ENCODE data around the gene PRKAG2.

The PRKAG2 gene

DNA sequence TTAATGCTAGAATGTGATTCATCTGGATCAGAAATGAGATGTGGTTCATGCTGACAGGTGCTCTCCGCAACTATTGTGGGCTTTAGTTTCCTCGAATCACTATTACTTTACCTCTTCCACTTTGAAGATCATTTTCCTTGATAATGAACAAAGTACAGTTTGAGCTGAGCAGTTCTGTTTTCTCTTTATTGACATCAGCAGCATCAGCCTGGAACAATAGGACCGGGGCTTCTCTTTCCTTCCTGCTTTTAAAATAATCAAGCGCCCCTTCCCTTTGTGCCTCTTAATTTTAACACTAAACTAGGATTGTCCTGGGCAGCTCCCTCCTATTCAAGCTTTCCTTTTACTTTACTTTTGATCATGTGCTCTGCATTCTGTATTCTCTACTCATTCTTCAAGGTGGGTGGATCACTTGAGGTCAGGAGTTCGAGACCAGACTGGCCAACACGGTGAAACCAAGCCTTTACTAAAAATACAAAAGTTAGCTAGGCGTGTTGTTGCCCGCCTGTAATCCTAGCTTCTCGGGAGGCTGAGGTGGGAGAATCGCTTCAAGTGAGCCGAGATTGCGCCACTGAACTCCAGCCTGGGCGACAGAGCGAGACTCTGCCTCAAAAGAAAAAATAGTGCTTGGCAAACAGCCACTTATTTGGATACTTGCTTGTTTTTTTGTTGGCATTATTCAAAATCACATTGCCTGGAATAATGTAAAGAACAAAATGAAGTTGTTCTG, 290.2 kb downstream of the PRKAG2 start:
- TF ChIP-seq FOXM1 (IDR thresholded peaks at IDR 0.05; ENCODE audit: borderline replicate concordance, low read depth) (no peak), CEBPB (IDR thresholded peaks at IDR 0.05) (peak; percentile 29; the same call in 1 of the 2 replicates)

DNA sequence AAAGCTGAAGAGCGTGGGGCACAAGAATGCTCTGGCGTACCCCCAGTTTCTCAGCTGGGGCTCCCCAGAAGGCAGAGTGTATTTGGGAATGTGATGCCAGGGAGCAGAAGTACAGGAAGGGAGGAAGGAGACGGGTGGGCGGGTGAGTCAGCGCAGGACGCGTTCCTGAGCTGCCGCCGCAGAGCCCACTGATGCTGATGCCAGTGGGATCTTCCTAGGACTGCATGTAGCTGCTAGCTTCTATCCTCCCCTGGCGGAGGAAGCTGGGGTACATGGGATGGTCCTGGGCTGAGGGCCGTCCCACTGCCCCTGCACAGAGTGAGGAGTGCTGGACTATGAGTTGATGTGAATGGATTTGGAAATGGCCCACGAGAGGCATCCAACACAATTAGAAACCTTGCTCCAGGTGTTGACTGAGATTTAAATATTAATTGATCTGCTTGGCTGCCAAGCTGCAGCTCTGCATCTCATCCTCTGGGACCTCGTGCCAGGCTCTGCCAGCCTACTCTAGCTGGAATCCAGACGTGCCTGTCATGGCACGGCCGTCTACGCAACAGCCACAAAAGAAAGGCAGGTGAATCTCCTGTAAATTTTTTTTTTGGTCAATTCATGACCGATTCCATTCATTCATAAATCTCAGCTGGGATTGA, 291.0 kb downstream of the PRKAG2 start:
- TF ChIP-seq TCF12 (IDR thresholded peaks at IDR 0.05; ENCODE audit: low read depth) (no peak), ZBTB7A (IDR thresholded peaks at IDR 0.05; ENCODE audit: low read depth) (no peak), FOXM1 (IDR thresholded peaks at IDR 0.05; ENCODE audit: borderline replicate concordance, low read depth) (no peak), RAD21 (IDR thresholded peaks at IDR 0.05; ENCODE audit: low read depth) (no peak), EGR1 (IDR thresholded peaks at IDR 0.05) (no peak), TEAD4 (IDR thresholded peaks at IDR 0.05) (no peak), CEBPB (IDR thresholded peaks at IDR 0.05) (no peak), NFIC (IDR thresholded peaks at IDR 0.05) (no peak), CREB1 (IDR thresholded peaks at IDR 0.05; ENCODE audit: low read depth) (no peak)
- TF ChIP-seq, protein P1, sequence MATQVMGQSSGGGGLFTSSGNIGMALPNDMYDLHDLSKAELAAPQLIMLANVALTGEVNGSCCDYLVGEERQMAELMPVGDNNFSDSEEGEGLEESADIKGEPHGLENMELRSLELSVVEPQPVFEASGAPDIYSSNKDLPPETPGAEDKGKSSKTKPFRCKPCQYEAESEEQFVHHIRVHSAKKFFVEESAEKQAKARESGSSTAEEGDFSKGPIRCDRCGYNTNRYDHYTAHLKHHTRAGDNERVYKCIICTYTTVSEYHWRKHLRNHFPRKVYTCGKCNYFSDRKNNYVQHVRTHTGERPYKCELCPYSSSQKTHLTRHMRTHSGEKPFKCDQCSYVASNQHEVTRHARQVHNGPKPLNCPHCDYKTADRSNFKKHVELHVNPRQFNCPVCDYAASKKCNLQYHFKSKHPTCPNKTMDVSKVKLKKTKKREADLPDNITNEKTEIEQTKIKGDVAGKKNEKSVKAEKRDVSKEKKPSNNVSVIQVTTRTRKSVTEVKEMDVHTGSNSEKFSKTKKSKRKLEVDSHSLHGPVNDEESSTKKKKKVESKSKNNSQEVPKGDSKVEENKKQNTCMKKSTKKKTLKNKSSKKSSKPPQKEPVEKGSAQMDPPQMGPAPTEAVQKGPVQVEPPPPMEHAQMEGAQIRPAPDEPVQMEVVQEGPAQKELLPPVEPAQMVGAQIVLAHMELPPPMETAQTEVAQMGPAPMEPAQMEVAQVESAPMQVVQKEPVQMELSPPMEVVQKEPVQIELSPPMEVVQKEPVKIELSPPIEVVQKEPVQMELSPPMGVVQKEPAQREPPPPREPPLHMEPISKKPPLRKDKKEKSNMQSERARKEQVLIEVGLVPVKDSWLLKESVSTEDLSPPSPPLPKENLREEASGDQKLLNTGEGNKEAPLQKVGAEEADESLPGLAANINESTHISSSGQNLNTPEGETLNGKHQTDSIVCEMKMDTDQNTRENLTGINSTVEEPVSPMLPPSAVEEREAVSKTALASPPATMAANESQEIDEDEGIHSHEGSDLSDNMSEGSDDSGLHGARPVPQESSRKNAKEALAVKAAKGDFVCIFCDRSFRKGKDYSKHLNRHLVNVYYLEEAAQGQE (IDR thresholded peaks at IDR 0.05; ENCODE audit: low read depth): no peak

DNA sequence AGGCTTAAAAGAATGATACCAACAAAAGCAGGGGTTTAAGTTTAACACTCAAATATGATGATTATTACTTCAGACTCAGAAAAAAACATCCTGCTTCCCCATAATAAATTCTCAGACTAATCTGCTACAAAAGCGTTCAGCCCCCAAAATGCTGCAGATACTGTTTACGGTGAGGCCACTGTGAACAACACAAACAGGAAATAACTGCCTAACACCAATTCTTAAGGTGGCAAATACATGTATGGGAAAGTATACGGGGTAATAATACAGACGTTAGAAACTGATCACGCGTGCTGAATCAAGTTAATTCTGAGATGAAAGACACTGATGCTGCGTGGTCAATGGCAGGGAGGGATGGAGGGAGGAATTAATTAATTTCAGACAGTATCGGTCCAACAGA, 295.2 kb downstream of the PRKAG2 start:
- TF ChIP-seq, protein P1 (IDR thresholded peaks at IDR 0.05; ENCODE audit: low read depth): no peak
- TF ChIP-seq TAF1 (IDR thresholded peaks at IDR 0.05; ENCODE audit: low read depth) (no peak), NFIC (IDR thresholded peaks at IDR 0.05) (no peak), CEBPB (IDR thresholded peaks at IDR 0.05) (no peak), EP300 (IDR thresholded peaks at IDR 0.05; ENCODE audit: borderline replicate concordance) (no peak), EGR1 (IDR thresholded peaks at IDR 0.05) (no peak), FOXM1 (IDR thresholded peaks at IDR 0.05; ENCODE audit: borderline replicate concordance, low read depth) (no peak), YY1 (IDR thresholded peaks at IDR 0.05; ENCODE audit: low read depth) (no peak), RAD21 (IDR thresholded peaks at IDR 0.05; ENCODE audit: low read depth) (no peak), TCF12 (IDR thresholded peaks at IDR 0.05; ENCODE audit: low read depth) (no peak), TEAD4 (IDR thresholded peaks at IDR 0.05) (no peak), ZBTB7A (IDR thresholded peaks at IDR 0.05; ENCODE audit: low read depth) (no peak)
- TF ChIP-seq, protein P2, sequence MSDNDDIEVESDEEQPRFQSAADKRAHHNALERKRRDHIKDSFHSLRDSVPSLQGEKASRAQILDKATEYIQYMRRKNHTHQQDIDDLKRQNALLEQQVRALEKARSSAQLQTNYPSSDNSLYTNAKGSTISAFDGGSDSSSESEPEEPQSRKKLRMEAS (IDR thresholded peaks at IDR 0.05): no peak
- TF ChIP-seq, protein P3, sequence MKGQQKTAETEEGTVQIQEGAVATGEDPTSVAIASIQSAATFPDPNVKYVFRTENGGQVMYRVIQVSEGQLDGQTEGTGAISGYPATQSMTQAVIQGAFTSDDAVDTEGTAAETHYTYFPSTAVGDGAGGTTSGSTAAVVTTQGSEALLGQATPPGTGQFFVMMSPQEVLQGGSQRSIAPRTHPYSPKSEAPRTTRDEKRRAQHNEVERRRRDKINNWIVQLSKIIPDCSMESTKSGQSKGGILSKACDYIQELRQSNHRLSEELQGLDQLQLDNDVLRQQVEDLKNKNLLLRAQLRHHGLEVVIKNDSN (IDR thresholded peaks at IDR 0.05): no peak

DNA sequence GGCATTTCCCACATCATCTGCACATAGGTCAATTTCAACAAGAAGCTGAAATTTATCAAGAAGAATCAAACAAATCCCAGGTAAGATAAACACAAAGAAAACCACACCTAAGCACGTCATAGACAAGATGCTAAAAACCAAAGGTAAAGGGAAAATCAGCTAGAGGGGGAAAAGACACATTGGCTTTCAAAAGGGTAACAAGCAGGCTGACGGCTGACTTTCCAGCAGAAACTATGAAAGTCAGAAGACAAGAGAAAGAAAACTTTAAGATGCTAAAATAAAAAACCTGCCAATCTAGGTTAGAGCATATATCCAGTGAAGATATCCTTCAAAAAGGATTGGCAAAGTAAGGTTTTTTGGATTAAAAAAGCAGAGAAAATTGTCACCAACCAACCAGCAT, 297.3 kb downstream of the PRKAG2 start:
- TF ChIP-seq NFIC (IDR thresholded peaks at IDR 0.05) (no peak), CREB1 (IDR thresholded peaks at IDR 0.05; ENCODE audit: low read depth) (no peak), TCF12 (IDR thresholded peaks at IDR 0.05; ENCODE audit: low read depth) (no peak), TEAD4 (IDR thresholded peaks at IDR 0.05) (no peak), ZBTB7A (IDR thresholded peaks at IDR 0.05; ENCODE audit: low read depth) (no peak), TAF1 (IDR thresholded peaks at IDR 0.05; ENCODE audit: low read depth) (no peak), EP300 (IDR thresholded peaks at IDR 0.05; ENCODE audit: borderline replicate concordance) (no peak), CEBPB (IDR thresholded peaks at IDR 0.05) (no peak), RAD21 (IDR thresholded peaks at IDR 0.05; ENCODE audit: low read depth) (no peak)
- TF ChIP-seq, protein P2 (IDR thresholded peaks at IDR 0.05): no peak

DNA sequence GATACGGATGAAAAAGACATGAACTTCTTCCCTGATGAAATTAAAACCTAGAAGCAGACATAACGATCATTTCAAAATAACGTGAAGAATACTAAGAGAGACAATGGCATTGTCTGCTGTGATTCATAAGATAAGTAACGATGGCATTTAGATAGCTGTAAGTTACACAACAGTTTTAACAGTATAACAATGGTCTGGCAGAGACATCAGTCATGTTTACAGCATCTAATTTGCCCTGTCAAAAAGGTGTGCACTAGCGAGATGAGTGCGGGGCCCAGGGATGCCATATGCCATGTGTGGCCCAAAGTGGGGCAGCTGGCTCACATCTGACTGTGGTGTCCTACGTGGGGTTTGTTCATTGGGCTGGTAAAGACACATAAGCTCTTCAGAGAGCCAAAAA, 301.5 kb downstream of the PRKAG2 start:
- TF ChIP-seq, protein P1 (IDR thresholded peaks at IDR 0.05; ENCODE audit: low read depth): no peak
- TF ChIP-seq RAD21 (IDR thresholded peaks at IDR 0.05; ENCODE audit: low read depth): no peak
- no peak for TF ChIP-seq TEAD4 (IDR thresholded peaks at IDR 0.05)
- no peak for TF ChIP-seq YY1 (IDR thresholded peaks at IDR 0.05; ENCODE audit: low read depth)
- TF ChIP-seq, protein P2 (IDR thresholded peaks at IDR 0.05): no peak
- no peak for TF ChIP-seq EGR1 (IDR thresholded peaks at IDR 0.05)
- TF ChIP-seq ZBTB7A (IDR thresholded peaks at IDR 0.05; ENCODE audit: low read depth): no peak
- no peak for TF ChIP-seq TAF1 (IDR thresholded peaks at IDR 0.05; ENCODE audit: low read depth)
- no peak for TF ChIP-seq NFIC (IDR thresholded peaks at IDR 0.05)
- TF ChIP-seq CEBPB (IDR thresholded peaks at IDR 0.05): no peak
- no peak for TF ChIP-seq EP300 (IDR thresholded peaks at IDR 0.05; ENCODE audit: borderline replicate concordance)
- no peak for TF ChIP-seq FOXM1 (IDR thresholded peaks at IDR 0.05; ENCODE audit: borderline replicate concordance, low read depth)
- TF ChIP-seq, protein P3 (IDR thresholded peaks at IDR 0.05): no peak
- no peak for TF ChIP-seq TCF12 (IDR thresholded peaks at IDR 0.05; ENCODE audit: low read depth)
- TF ChIP-seq CREB1 (IDR thresholded peaks at IDR 0.05; ENCODE audit: low read depth): no peak
